Cardiac muscle cell (in vitro differentiated cells and primary cell): ENCODE results near the gene ZNF554. TPM values are rescaled to one million over a fixed set of nuclear protein-coding genes. Genes with fewer than 3 reads are reported as not detected.

Experiments used
- DNase-seq, 2 donors: peaks; one replicate each; pipeline versions ENCODE4 v3.0.0 to v3.0.0-alpha.2; 2010 to 2017; ENCODE audit warnings: low read depth in 1 of 2, low spot score in 1 of 2
- H3K27ac ChIP-seq: fragments of 200-600 bp; sonication (generic); 2 replicates; pipeline ENCODE4 v1.5.1; 2016
- H3K27me3 ChIP-seq: fragments of 200-600 bp; sonication (generic); 2 replicates; pipeline ENCODE4 v1.6.0; 2016; ENCODE audit warnings: control low read depth
- H3K36me3 ChIP-seq: fragments of 200-600 bp; sonication (generic); 2 replicates; pipeline ENCODE4 v1.5.1; 2016; ENCODE audit warnings: control low read depth
- H3K4me1 ChIP-seq: fragments of 200-600 bp; sonication (generic); 2 replicates; pipeline ENCODE4 v1.8.1; 2017; ENCODE audit warnings: low read depth, mild to moderate bottlenecking, mixed run types
- H3K4me3 ChIP-seq: fragments of 200-600 bp; sonication (generic); 2 replicates; pipeline ENCODE4 v1.5.1; 2016; ENCODE audit warnings: mild to moderate bottlenecking
- H3K9me3 ChIP-seq: fragments of 200-600 bp; sonication (generic); 2 replicates; pipeline ENCODE4 v1.5.1; 2017; ENCODE audit warnings: low read depth, mild to moderate bottlenecking, control low read depth
- polyA plus RNA-seq: library from polyadenylated mRNA; unstranded; fragments of >200 nt; fragmentation: Nextera tagmentation; extraction: Ambion mirVana; gene quantifications from 2 replicates; pipeline ENCODE4 v1.2.1, GENCODE V29; 2016
- total RNA-seq: library from RNA; depleted of rRNA; stranded (reverse); fragments of >200 nt; gene quantifications from 2 replicates; pipeline ENCODE4 v1.2.3, GENCODE V29; 2016
- TF ChIP-seq, protein P1 (sequence below): IDR thresholded peaks from 2 replicates; pipeline ENCODE4 v1.5.1; 2012; ENCODE audit warnings: low read depth, mild to moderate bottlenecking, low read length

Gene ZNF554
- total and polyA plus RNA-seq, 2 experiments from 2014 or later = 11.1 to 18.2 TPM

DNA sequence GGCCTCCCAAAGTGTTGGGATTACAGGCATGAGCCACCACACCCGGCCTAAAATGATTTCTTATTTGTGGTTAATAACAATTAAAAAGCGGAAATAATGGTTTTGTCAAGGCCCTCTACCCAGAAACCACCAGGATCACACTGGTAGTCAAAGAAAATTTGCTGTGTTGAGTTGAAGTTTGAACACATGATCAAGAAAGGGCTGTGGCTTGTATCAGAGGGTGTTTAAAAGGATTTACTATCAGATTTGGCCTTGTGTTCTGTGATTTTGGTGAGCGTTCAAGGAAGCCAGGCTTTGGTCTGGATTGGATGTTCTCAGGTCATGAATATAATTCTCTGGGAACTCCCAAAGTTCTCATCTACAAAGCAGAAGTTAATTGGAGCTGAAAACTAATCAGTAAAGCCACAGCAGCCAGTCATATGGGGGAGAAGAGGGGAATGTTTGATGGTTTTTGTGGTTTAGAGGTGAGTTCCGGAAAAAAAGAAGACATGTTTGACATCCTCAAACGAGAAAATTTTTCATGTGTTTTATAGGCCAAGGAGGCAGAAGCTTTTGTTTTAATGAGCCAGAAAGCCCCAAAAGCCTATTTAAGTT, 36.9 kb downstream of the ZNF554 start:
- H3K27ac ChIP-seq = no peak overlapping the region
- H3K36me3 ChIP-seq = peaks cover 33% of the 10 kb centered on the region
- no peaks in the 10 kb centered on the region for H3K4me1 ChIP-seq
- no peak for DNase-seq
- H3K27me3 ChIP-seq = no peaks in the 10 kb centered on the region
- H3K9me3 ChIP-seq = peaks cover 15% of the 10 kb centered on the region
- TF ChIP-seq, protein P1, sequence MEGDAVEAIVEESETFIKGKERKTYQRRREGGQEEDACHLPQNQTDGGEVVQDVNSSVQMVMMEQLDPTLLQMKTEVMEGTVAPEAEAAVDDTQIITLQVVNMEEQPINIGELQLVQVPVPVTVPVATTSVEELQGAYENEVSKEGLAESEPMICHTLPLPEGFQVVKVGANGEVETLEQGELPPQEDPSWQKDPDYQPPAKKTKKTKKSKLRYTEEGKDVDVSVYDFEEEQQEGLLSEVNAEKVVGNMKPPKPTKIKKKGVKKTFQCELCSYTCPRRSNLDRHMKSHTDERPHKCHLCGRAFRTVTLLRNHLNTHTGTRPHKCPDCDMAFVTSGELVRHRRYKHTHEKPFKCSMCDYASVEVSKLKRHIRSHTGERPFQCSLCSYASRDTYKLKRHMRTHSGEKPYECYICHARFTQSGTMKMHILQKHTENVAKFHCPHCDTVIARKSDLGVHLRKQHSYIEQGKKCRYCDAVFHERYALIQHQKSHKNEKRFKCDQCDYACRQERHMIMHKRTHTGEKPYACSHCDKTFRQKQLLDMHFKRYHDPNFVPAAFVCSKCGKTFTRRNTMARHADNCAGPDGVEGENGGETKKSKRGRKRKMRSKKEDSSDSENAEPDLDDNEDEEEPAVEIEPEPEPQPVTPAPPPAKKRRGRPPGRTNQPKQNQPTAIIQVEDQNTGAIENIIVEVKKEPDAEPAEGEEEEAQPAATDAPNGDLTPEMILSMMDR = no peak
- no peak overlapping the region for H3K4me3 ChIP-seq

DNA sequence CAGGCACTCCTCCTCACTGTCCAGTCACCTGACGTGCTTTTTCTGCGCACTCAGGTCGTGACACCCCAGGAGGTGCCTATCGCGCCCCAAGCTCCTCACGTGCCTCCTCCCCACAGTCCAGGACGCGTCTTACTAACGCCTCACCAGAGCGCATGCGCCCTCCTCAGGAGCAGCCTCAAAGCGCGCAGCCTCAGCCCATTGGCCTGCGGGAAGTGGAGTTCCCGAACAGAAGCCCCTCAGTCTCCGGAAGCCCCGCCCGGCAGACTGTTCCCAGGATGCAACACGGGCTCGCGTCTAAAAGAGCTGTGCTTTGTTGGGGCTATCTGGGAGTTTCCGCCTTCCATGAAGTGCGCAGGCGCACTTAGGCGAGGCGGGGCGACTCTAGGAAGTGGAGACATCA, 39.2 kb downstream of the ZNF554 start:
- Histone ChIP-seq H3K9me3 (peaks cover 5% of the 10 kb centered on the region), H3K27me3 (no peaks in the 10 kb centered on the region), H3K4me3 (no peak overlapping the region), H3K4me1 (no peaks in the 10 kb centered on the region), H3K36me3 (peaks cover 9% of the 10 kb centered on the region), H3K27ac (no peak overlapping the region)
- DNase-seq = no peak
- TF ChIP-seq, protein P1 = no peak

DNA sequence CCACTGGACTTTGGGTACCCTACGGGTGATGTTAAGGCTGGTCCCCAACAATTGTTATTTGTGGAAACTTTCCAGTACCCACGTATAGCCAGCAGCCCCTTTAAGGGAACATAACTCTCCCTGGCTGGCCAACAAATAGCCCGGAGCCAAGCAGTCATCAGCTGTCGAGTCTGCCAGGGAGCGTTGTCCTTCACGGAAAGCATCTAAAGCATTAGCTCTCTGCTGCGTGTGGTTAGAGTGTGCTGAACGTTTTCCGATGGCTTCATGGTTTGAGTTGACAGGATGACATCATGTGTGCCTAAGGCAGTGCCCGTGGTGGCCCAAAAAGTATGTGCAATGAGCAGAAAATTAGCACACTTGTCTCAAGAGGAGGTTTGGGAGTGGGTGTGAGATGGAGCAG, 44.1 kb downstream of the ZNF554 start:
- no peak for DNase-seq
- Histone ChIP-seq H3K9me3 (no peaks in the 10 kb centered on the region), H3K4me3 (no peak overlapping the region), H3K4me1 (no peaks in the 10 kb centered on the region), H3K27me3 (no peaks in the 10 kb centered on the region), H3K36me3 (no peaks in the 10 kb centered on the region), H3K27ac (no peak overlapping the region)
- TF ChIP-seq, protein P1 = no peak

DNA sequence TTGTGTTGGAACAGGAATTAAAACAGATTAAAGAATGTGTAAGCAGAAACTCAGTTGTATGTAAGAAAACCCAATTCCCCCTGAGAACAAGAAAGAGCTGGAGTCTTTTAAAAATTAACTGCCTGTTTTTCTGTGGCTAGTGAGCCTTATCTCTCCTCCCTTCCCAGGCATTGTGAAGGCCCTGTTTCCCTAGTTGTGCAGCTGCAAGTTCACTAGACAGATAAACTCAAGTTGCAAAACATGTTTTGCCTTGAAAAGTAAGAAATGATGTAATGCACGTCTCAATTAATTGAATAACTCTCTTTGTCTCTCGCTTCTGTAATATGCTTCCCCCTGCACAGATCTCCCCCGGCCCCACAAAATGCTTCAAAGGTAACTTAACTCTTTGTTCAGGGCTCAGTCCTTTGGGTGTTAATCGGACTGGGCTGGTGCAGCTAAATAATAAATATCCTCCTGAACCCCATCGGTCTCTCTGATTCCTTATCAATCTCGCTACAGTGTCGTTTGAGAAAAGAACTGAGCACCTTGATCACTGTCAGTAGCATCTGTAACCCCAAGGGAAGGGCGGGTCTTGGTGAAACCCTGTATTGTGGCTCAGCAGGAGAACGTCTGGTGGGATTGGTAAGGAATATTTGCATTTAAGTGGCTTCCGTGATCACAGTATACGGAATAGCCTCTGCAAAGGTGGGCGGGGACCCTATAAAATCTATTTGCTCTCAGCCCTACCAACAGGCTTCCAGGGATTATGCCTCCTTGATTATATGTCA, 45.8 kb downstream of the ZNF554 start:
- no peak overlapping the region for H3K27ac ChIP-seq
- peak in 1 of 2 donors; percentile 40 for DNase-seq
- TF ChIP-seq, protein P1 = no peak
- H3K4me1 ChIP-seq = no peaks in the 10 kb centered on the region
- no peak overlapping the region for H3K4me3 ChIP-seq
- H3K36me3 ChIP-seq = no peaks in the 10 kb centered on the region
- no peaks in the 10 kb centered on the region for H3K9me3 ChIP-seq
- no peaks in the 10 kb centered on the region for H3K27me3 ChIP-seq

DNA sequence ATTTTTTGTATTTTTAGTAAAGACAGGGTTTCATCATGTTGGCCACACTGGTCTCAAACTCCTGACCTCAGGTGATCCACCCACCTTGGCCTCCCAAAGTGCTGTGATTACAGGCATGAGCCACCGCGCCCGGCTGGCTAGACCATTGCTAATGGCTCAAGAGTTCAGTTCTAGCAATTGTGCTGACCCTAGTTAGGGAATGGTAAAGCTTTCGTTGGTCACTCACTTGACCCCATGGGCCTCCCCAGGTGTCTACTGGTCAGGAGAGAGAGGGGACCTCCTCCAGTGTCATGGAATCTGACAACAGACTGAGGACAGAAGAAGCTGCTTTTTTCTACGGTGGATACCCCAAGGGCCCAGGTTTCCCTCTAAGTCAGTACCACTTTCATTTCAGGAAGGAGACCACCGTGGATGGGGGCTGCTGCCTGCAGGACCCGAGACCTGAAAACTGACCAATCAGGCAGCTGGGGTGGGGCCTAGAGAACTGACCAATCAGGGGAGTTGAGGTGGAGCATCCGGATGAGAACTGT, 46.9 kb downstream of the ZNF554 start:
- no peaks in the 10 kb centered on the region for H3K9me3 ChIP-seq

More for the DNA sequence above, 46.9 kb downstream of the ZNF554 start:
- H3K27me3 ChIP-seq = no peaks in the 10 kb centered on the region
- no peaks in the 10 kb centered on the region for H3K36me3 ChIP-seq
- H3K4me3 ChIP-seq = no peak overlapping the region
- H3K27ac ChIP-seq = no peak overlapping the region
- H3K4me1 ChIP-seq = no peaks in the 10 kb centered on the region
- no peak for DNase-seq
- TF ChIP-seq, protein P1 = no peak
